ENCODE data around the gene UBQLN1. TPM values are rescaled to one million over a fixed set of nuclear protein-coding genes. Genes with fewer than 3 reads are reported as not detected.

Gene UBQLN1
- total RNA-seq, 1 experiment from 2014 or later = 111 TPM

DNA sequence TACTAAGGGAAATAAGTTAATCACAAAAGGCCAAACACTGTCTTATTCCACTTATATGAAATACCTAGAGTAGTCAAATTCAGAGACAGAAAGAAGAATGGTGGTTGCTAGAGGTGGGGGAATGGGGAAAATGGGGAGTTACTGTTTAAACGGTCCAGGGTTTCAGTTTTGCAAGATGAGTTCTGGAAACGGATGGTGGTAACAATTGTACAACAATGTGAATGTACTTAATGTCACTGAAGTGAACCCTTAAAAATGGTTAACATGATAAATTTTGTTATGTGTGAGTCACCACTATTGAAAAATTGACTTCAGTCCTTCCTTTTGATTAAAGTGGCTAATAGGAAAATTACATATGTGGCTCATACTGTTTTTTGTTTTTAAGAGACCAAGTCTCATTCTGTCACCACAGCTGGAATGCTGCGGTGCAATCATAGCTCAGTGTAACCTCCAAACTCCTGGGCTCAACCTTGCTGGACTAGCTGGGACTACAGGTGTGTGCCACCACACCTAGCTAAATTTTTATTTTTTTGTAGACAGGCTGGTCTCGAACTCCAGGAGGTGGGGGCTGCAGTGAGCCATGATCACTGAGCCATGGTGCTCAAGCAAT is 8.7 kb downstream of the UBQLN1 start:
- no peak overlapping the region for H3K14ac ChIP-seq (ENCODE audit: insufficient read depth, low read length)
- no peak overlapping the region for H2BK15ac ChIP-seq (ENCODE audit: low read depth, low read length)
- H3K79me2 ChIP-seq (ENCODE audit: insufficient read depth, low read length) = peaks cover 70% of the 10 kb centered on the region
- H4K20me1 ChIP-seq (ENCODE audit: control insufficient read depth, insufficient read depth, insufficient read length) = no peaks in the 10 kb centered on the region
- H3K9me3 ChIP-seq (ENCODE audit: control insufficient read depth, low read depth, low read length) = no peaks in the 10 kb centered on the region
- no peak overlapping the region for H3K4me2 ChIP-seq (ENCODE audit: insufficient read depth, insufficient read length, low read length)
- no peak overlapping the region for H2BK12ac ChIP-seq (ENCODE audit: insufficient read length, low read depth, low read length)
- H3K27ac ChIP-seq (ENCODE audit: insufficient read length, low read depth, low read length) = no peak overlapping the region
- no peak overlapping the region for H3T11ph ChIP-seq (ENCODE audit: low read length)
- no peak overlapping the region for H2BK120ac ChIP-seq (ENCODE audit: low read depth, low read length, poor library complexity, severe bottlenecking)
- no peak overlapping the region for H2AK5ac ChIP-seq (ENCODE audit: insufficient read length, low read length)
- no peaks in the 10 kb centered on the region; the same call in 1 of the 2 replicates for H3K4me1 ChIP-seq (ENCODE audit: insufficient read depth, low read length)
- TF ChIP-seq, protein P1, sequence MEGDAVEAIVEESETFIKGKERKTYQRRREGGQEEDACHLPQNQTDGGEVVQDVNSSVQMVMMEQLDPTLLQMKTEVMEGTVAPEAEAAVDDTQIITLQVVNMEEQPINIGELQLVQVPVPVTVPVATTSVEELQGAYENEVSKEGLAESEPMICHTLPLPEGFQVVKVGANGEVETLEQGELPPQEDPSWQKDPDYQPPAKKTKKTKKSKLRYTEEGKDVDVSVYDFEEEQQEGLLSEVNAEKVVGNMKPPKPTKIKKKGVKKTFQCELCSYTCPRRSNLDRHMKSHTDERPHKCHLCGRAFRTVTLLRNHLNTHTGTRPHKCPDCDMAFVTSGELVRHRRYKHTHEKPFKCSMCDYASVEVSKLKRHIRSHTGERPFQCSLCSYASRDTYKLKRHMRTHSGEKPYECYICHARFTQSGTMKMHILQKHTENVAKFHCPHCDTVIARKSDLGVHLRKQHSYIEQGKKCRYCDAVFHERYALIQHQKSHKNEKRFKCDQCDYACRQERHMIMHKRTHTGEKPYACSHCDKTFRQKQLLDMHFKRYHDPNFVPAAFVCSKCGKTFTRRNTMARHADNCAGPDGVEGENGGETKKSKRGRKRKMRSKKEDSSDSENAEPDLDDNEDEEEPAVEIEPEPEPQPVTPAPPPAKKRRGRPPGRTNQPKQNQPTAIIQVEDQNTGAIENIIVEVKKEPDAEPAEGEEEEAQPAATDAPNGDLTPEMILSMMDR (conservative IDR thresholded peaks at IDR 0.05) = no peak
- H3K23ac ChIP-seq (ENCODE audit: insufficient read length, low read depth, low read length) = no peak overlapping the region
- H3K79me1 ChIP-seq (ENCODE audit: insufficient read depth, low read depth, low read length, poor library complexity, severe bottlenecking) = peaks cover 6% of the 10 kb centered on the region
- no peaks in the 10 kb centered on the region for H3K9me3 Mint-ChIP-seq
- no peak overlapping the region for H4K8ac ChIP-seq (replicated peaks; ENCODE audit: insufficient read length, low read depth, low read length)
- no peak for DNase-seq
- H3K4me3 Mint-ChIP-seq = no peak overlapping the region
- no peak overlapping the region for H3K4ac ChIP-seq (ENCODE audit: low read depth, low read length)
- no peak overlapping the region for H3K56ac ChIP-seq (ENCODE audit: insufficient read length, low read depth, low read length)
- H3K23me2 ChIP-seq (ENCODE audit: insufficient read length, low read depth, low read length, poor library complexity, severe bottlenecking) = no peaks in the 10 kb centered on the region
- peak overlapping the region in 1 of 3 experiments; percentile 24; a peak in 2 of 7 replicates for H3K27ac Mint-ChIP-seq
- H4K91ac ChIP-seq (ENCODE audit: insufficient read length, low read depth, low read length) = no peak overlapping the region
- H2BK20ac ChIP-seq (ENCODE audit: low read depth, low read length, poor library complexity, severe bottlenecking) = no peak overlapping the region
- H3K27me3 Mint-ChIP-seq (ENCODE audit: low read depth) = no peaks in the 10 kb centered on the region
- H3K9ac ChIP-seq (ENCODE audit: extremely low read depth, insufficient read length, low read length) = no peak overlapping the region
- no peaks in the 10 kb centered on the region; a peak in 2 of 7 replicates for H3K36me3 Mint-ChIP-seq (ENCODE audit: insufficient read depth in 1 of 3, low read depth in 3 of 3)
- WGBS (ENCODE audit: extremely low coverage, insufficient read length, low lambda C conversion rate) = no CpG with 5 or more reads among the region's 4 CpGs
- H3K18ac ChIP-seq (ENCODE audit: insufficient read length, low read depth, low read length) = no peak overlapping the region
- no peak overlapping the region for H2AFZ ChIP-seq (ENCODE audit: low read length)
- no peak overlapping the region for H4K5ac ChIP-seq (ENCODE audit: insufficient read length, low read depth, low read length)
- no peaks in the 10 kb centered on the region for H3K27me3 ChIP-seq (ENCODE audit: insufficient read depth, low read length)
- no peak overlapping the region for H2BK5ac ChIP-seq (ENCODE audit: insufficient read length, low read length)
- peaks cover 21 to 22% of the 10 kb centered on the region in 2 experiments for H3K4me1 Mint-ChIP-seq

All from H9 (cell line).